ENCODE measurements around the gene PDE6H. TPM values are rescaled to one million over a fixed set of nuclear protein-coding genes. Genes with fewer than 3 reads are reported as not detected.

PDE6H gene
- total and polyA plus RNA-seq, 11 donors = not detected

DNA sequence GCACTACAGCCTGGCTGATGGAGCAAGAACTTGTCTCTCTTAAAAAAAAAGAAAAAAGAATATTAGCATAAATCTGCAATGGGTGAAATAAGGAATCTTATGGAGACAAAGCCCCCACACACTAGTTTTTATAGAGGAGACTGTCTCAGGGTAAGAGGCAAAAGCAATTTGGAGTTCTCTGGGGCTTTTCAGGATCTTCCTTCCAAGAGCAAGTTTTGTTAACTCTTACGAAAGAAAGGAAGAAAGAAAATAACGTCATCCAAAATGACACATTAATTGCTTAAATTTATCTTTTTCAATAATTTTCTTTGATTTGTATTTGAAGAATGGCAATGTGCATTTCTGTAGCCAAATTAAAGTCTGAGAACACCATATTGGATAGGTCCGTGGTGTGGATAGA, 3.8 kb downstream of the PDE6H start:
- H3K4me1 ChIP-seq = peaks cover 0 to 39% (median 0%) of the 10 kb centered on the region in 12 donors
- no peak for DNase-seq
- H3K27ac ChIP-seq = no peak overlapping the region
- no peak for ATAC-seq
- H3K27me3 ChIP-seq = no peaks in the 10 kb centered on the region
- no peaks in the 10 kb centered on the region for H3K9me3 ChIP-seq
- WGBS, 4 donors = 89 to 94% (median 93%) methylated on average over 3 of the region's 3 CpGs
- intact Hi-C loops (cut with DNase I) = no loop called here
- no peak overlapping the region for H3K4me3 ChIP-seq
- H3K36me3 ChIP-seq = no peaks in the 10 kb centered on the region
- TF ChIP-seq, protein P1, sequence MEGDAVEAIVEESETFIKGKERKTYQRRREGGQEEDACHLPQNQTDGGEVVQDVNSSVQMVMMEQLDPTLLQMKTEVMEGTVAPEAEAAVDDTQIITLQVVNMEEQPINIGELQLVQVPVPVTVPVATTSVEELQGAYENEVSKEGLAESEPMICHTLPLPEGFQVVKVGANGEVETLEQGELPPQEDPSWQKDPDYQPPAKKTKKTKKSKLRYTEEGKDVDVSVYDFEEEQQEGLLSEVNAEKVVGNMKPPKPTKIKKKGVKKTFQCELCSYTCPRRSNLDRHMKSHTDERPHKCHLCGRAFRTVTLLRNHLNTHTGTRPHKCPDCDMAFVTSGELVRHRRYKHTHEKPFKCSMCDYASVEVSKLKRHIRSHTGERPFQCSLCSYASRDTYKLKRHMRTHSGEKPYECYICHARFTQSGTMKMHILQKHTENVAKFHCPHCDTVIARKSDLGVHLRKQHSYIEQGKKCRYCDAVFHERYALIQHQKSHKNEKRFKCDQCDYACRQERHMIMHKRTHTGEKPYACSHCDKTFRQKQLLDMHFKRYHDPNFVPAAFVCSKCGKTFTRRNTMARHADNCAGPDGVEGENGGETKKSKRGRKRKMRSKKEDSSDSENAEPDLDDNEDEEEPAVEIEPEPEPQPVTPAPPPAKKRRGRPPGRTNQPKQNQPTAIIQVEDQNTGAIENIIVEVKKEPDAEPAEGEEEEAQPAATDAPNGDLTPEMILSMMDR (IDR thresholded peaks at IDR 0.05) = no peak
- TF ChIP-seq POLR2A (IDR thresholded peaks at IDR 0.05) = no peak

DNA sequence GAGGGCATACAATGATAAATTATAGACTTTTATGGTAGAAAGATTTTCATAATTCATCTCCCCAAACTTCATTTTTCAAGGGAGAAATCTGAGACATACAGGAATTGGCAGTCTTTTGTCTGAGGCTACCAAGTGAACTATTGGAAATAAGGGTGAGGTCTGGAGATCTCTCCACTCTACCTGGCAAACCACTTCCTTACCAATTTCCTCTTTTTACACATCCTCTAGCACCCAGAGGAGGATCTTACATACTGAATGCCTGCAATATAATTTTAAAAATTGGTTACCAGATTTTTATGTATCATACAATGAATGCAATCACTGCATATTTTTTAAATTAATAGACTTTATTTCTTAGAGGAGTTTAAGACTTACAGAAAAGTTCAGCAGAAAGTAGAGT, 6.6 kb downstream of the PDE6H start:
- TF ChIP-seq POLR2A (IDR thresholded peaks at IDR 0.05) = no peak
- TF ChIP-seq, protein P1 (IDR thresholded peaks at IDR 0.05) = no peak
- Histone ChIP-seq H3K4me3 (no peak overlapping the region), H3K27me3 (no peaks in the 10 kb centered on the region), H3K9me3 (no peaks in the 10 kb centered on the region), H3K4me1 (peaks cover 0 to 44% (median 0%) of the 10 kb centered on the region in 12 donors), H3K27ac (no peak overlapping the region), H3K36me3 (no peaks in the 10 kb centered on the region)
- no peak for ATAC-seq
- intact Hi-C loops (cut with DNase I) = no loop called here
- DNase-seq = no peak

DNA sequence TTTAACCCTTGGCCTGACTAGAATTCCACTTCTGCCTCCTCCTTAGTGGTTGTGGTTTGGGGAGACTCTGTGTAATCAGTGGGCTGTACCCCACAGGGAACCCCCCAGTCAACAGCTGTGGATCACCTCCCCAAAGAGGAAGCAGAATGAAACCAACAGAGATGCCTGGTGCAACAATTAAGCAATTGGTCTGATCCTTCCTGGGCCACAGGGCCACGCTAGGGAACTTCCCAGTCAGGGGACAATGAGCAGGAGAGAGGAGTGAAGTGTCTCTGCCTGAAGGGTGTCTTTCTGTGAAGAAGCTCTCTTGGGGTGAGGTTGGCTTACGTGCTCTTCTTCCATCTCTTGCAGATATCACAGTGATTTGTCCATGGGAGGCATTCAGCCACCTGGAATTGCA, 8.2 kb downstream of the PDE6H start:
- peaks cover 0 to 35% (median 0%) of the 10 kb centered on the region in 12 donors for H3K4me1 ChIP-seq
- peak overlapping the region in 1 of 12 donors; percentile 74 for H3K27ac ChIP-seq
- intact Hi-C loops (cut with DNase I) = loop anchor here in 1 of 10 donors (10.0 kb wide), 1 partner anchor 46 kb away; the partner anchor contains the start of gene ERP27
- WGBS, 4 donors = 88 to 100% (median 92%) methylated on average over 2 of the region's 2 CpGs
- H3K36me3 ChIP-seq = no peaks in the 10 kb centered on the region
- H3K9me3 ChIP-seq = no peaks in the 10 kb centered on the region
- TF ChIP-seq POLR2A (IDR thresholded peaks at IDR 0.05) = no peak
- TF ChIP-seq, protein P1 (IDR thresholded peaks at IDR 0.05) = no peak
- H3K4me3 ChIP-seq = peak overlapping the region in 1 of 12 donors; percentile 4
- ATAC-seq (peak in 1 of 4 donors; percentile 66), DNase-seq (no peak)
- no peaks in the 10 kb centered on the region for H3K27me3 ChIP-seq

- DNase-seq (no peak), ATAC-seq (peak in 1 of 4 donors; percentile 22)
- H3K4me3 ChIP-seq = no peak overlapping the region
- peak overlapping the region in 1 of 12 donors; percentile 28 for H3K27ac ChIP-seq
- H3K9me3 ChIP-seq = no peaks in the 10 kb centered on the region
- intact Hi-C loops (cut with DNase I) = loop anchor here in 1 of 10 donors (10.0 kb wide), 1 partner anchor 48 kb away; the partner anchor contains the start of gene ERP27
- TF ChIP-seq, protein P1 (IDR thresholded peaks at IDR 0.05) = no peak
- no peak for TF ChIP-seq POLR2A (IDR thresholded peaks at IDR 0.05)
- no peaks in the 10 kb centered on the region for H3K27me3 ChIP-seq
- 81 to 92% (median 89%) methylated on average over 1 of the region's 1 CpG for WGBS, 4 donors
- no peaks in the 10 kb centered on the region for H3K36me3 ChIP-seq
- peaks cover 0 to 28% (median 0%) of the 10 kb centered on the region in 12 donors for H3K4me1 ChIP-seq
Measured at GRCh38 chr12:14982562-14982961, 9.7 kb downstream of the PDE6H start.

All from heart left ventricle (tissue), 16 donors.